Pancreas (tissue), 10 donors: ENCODE data around the gene MEIS1. TPM values are rescaled to one million over a fixed set of nuclear protein-coding genes. Genes with fewer than 3 reads are reported as not detected.

Source experiments
- ATAC-seq, 4 donors: fragments of 200-7000 bp; cut with Tn5 transposase; one replicate each; pipeline versions ENCODE4 v1.8.0 to v1.9.1; 2020; ENCODE audit warnings: mild to moderate bottlenecking in 4 of 4, moderate library complexity in 4 of 4
- DNase-seq, 6 donors: peaks; one replicate each; pipeline ENCODE4 v3.0.0-alpha.2; 2020
- FAIRE-seq: peaks from 2 replicates; lab custom pipeline; 2012; peaks lifted over from hg19 to GRCh38; lab: Jason Lieb, UNC
- H3K27ac ChIP-seq, 4 donors: fragments of 200-600 bp; sonication (generic); 1 replicate in 3 of 4; 2 replicates in 1 of 4; pipeline versions ENCODE4 v1.5.0 to v1.8.0; 2020
- H3K27me3 ChIP-seq, 4 donors: fragments of 200-600 bp; one replicate each; pipeline ENCODE4 v1.8.0; 2021
- H3K36me3 ChIP-seq, 3 donors: fragments of 200-600 bp; sonication (generic) in 1 of 3; one replicate each; pipeline versions ENCODE4 v1.5.0 to v1.8.0; 2020 to 2021
- H3K4me1 ChIP-seq, 3 donors: fragments of 200-600 bp; one replicate each; pipeline ENCODE4 v1.8.0; 2021
- H3K4me3 ChIP-seq, 4 donors: fragments of 200-600 bp; sonication (generic) in 2 of 4; one replicate each; pipeline versions ENCODE4 v1.5.0 to v1.8.0; 2020 to 2021
- H3K9me3 ChIP-seq, 4 donors: fragments of 200-600 bp; one replicate each; pipeline ENCODE4 v1.8.0; 2021
- CTCF ChIP-seq, 4 donors: fragments of 200-600 bp; sonication (generic) in 3 of 4; IDR thresholded peaks; one replicate each; pipeline versions ENCODE4 v1.5.0 to v1.8.0; 2021; ENCODE audit warnings: antibody characterized with exemption in 4 of 4
- WGBS, 2 donors: extraction: QIAGEN DNeasy Blood & Tissue Kit; methylation state at CpG; one replicate each; pipeline ENCODE4 v1.1.7; 2013; 5-methylcytosine and 5-hydroxymethylcytosine counted together
- intact Hi-C, 3 donors: fragments of 100-400 bp; cut with DNase I; formaldehyde crosslinking; loops; one replicate each; pipeline versions ENCODE4 v1.11.1 to v1.14.2; 2022
- polyA plus RNA-seq, 2 donors: library from polyadenylated mRNA; stranded (reverse); fragments of 200-250 nt; gene quantifications; one replicate each; pipeline ENCODE4 v1.2.3, GENCODE V29; 2013
- total RNA-seq, 6 donors: library from RNA; stranded (reverse); fragmentation: NEBNext Ultra II Directional in 4 of 6; extraction: Animal tissue kit (Norgen Biotek cat#: 25700) in 4 of 6; gene quantifications; one replicate each; pipeline versions ENCODE4 v1.2.1 to v1.2.4, GENCODE V29; 2021 to 2023
- donor health status: healthy with polysubstance abuse.
- donor health status: DM: no; HTN: no; CAD: no; lungs with moderate emphysema.
- donor health status: DM: no; HTN: no; CAD: no.
- donor health status: control.
- donor health status: control.
- donor health status: Bipolar disorder and iron deficiency.
- donor health status: DM: yes; HTN: yes; CAD: no.
- donor health status: DM: no; HTN: no; CAD: no.
- donor health status: DM: no; HTN: no; CAD: no.
- donor health status: DM: yes; HTN: yes; CAD: no.

MEIS1 gene
- total and polyA plus RNA-seq, 8 donors, result 41.3 to 129 (median 58.4) TPM

- no peak for FAIRE-seq
- intact Hi-C loops, result no loop called here
- ATAC-seq, result no peak
Observed at GRCh38 chr2:66460031-66460430, 25.1 kb downstream of the MEIS1 start.

GRCh38 chr2:66461001-66461663 is 26.2 kb downstream of the MEIS1 start:
- FAIRE-seq, result no peak
- no peak overlapping the region for H3K27ac ChIP-seq
- H3K36me3 ChIP-seq, result peaks cover 0 to 10% (median 3%) of the 10 kb centered on the region in 3 donors
- intact Hi-C loops, result no loop called here
- no peak overlapping the region for H3K4me3 ChIP-seq
- H3K27me3 ChIP-seq, result no peaks in the 10 kb centered on the region
- no peaks in the 10 kb centered on the region for H3K9me3 ChIP-seq
- 78 to 84% methylated on average over 3 of the region's 3 CpGs for WGBS, 2 donors
- peaks cover 24 to 54% (median 46%) of the 10 kb centered on the region in 3 donors for H3K4me1 ChIP-seq
- no peak for TF ChIP-seq CTCF (IDR thresholded peaks at IDR 0.05)
- DNase-seq, result no peak
- no peak for ATAC-seq

More at GRCh38 chr2:66460031-66460430, 25.1 kb downstream of the MEIS1 start:
- WGBS, 2 donors, result 38 to 39% methylated on average over 1 of the region's 1 CpG
- DNase-seq, result no peak
- peaks cover 17 to 50% (median 38%) of the 10 kb centered on the region in 3 donors for H3K4me1 ChIP-seq
- H3K36me3 ChIP-seq, result peaks cover 0 to 17% (median 3%) of the 10 kb centered on the region in 3 donors
- no peak for TF ChIP-seq CTCF (IDR thresholded peaks at IDR 0.05)
- H3K27me3 ChIP-seq, result no peaks in the 10 kb centered on the region
- H3K4me3 ChIP-seq, result no peak overlapping the region
- H3K9me3 ChIP-seq, result no peaks in the 10 kb centered on the region
- no peak overlapping the region for H3K27ac ChIP-seq

GRCh38 chr2:66461664-66462500 is 27.0 kb downstream of the MEIS1 start:
- peaks cover 28 to 62% (median 45%) of the 10 kb centered on the region in 3 donors for H3K4me1 ChIP-seq
- FAIRE-seq, result no peak
- H3K27ac ChIP-seq, result no peak overlapping the region
- H3K9me3 ChIP-seq, result no peaks in the 10 kb centered on the region
- no peaks in the 10 kb centered on the region for H3K27me3 ChIP-seq
- peaks cover 0 to 10% (median 3%) of the 10 kb centered on the region in 3 donors for H3K36me3 ChIP-seq
- intact Hi-C loops, result no loop called here
- DNase-seq, result no peak
- no peak overlapping the region for H3K4me3 ChIP-seq
- ATAC-seq, result no peak
- no peak for TF ChIP-seq CTCF (IDR thresholded peaks at IDR 0.05)
- WGBS, 2 donors, result 62 to 69% methylated on average over 6 of the region's 6 CpGs

GRCh38 chr2:66462501-66462825 is 27.5 kb downstream of the MEIS1 start:
- ATAC-seq (no peak), FAIRE-seq (no peak), DNase-seq (no peak)
- Histone ChIP-seq H3K9me3 (no peaks in the 10 kb centered on the region), H3K4me1 (peaks cover 23 to 64% (median 47%) of the 10 kb centered on the region in 3 donors), H3K27me3 (no peaks in the 10 kb centered on the region), H3K36me3 (peaks cover 0 to 10% (median 3%) of the 10 kb centered on the region in 3 donors), H3K27ac (no peak overlapping the region), H3K4me3 (no peak overlapping the region)
- 46 to 48% methylated on average over 5 of the region's 5 CpGs for WGBS, 2 donors
- intact Hi-C loops, result no loop called here
- no peak for TF ChIP-seq CTCF (IDR thresholded peaks at IDR 0.05)
